LNCAP (cell line): ENCODE data around the gene CBX2.

ENCODE experiments used
- CTCF ChIP-seq: fragments of 450-650 bp; IDR thresholded peaks from 2 replicates; pipeline ENCODE4 v1.5.1; 2017; ENCODE audit warnings: mild to moderate bottlenecking

Gene CBX2

GRCh38 chr17:79732804-79733691 lies 44.9 kb upstream of the CBX2 start:
- TF ChIP-seq CTCF: no peak

GRCh38 chr17:79733692-79734070 lies 44.3 kb upstream of the CBX2 start:
- TF ChIP-seq CTCF: no peak

- TF ChIP-seq CTCF: no peak
Measured at GRCh38 chr17:79735096-79735495, 42.9 kb upstream of the CBX2 start.

- TF ChIP-seq CTCF: no peak
Measured at GRCh38 chr17:79737046-79737921, 40.7 kb upstream of the CBX2 start.

- TF ChIP-seq CTCF: no peak
Measured at GRCh38 chr17:79737922-79738578, 39.9 kb upstream of the CBX2 start.

GRCh38 chr17:79738643-79739042 lies 39.3 kb upstream of the CBX2 start:
- no peak for TF ChIP-seq CTCF
